Fibroblast of the conjunctiva (primary cell): Measurements from ENCODE around the gene GABRP.
"Not testable (repeated sequence)": the region's sequence is repeated elsewhere in the genome, so short reads cannot be mapped to it uniquely, and the experiment has no call there.

ENCODE experiments used
- DNase-seq: peaks from one replicate; pipeline ENCODE4 v3.0.0-alpha.2; 2010; ENCODE audit warnings: low read depth

The GABRP gene

GRCh38 chr5:170783498-170784247 is at the start of gene GABRP:
TSS of gene GABRP (plus strand) at chr5:170783725. CDS start at chr5:170788616, 4,891 bp downstream.
- DNase-seq: no peak

GRCh38 chr5:170736966-170737365 is 46.6 kb upstream of the GABRP start:
- no peak for DNase-seq

- DNase-seq: no peak
Observed at GRCh38 chr5:170737591-170737990, 45.9 kb upstream of the GABRP start.

- no peak for DNase-seq
Observed at GRCh38 chr5:170738840-170739239, 44.7 kb upstream of the GABRP start.

GRCh38 chr5:170739446-170739845 is 44.1 kb upstream of the GABRP start:
- DNase-seq: no peak

GRCh38 chr5:170740551-170741205 is 42.8 kb upstream of the GABRP start:
- no peak for DNase-seq

- no peak for DNase-seq
Observed at GRCh38 chr5:170741801-170742200, 41.7 kb upstream of the GABRP start.

GRCh38 chr5:170743876-170744212 is 39.7 kb upstream of the GABRP start:
- no peak for DNase-seq

GRCh38 chr5:170745481-170746071 is 37.9 kb upstream of the GABRP start:
- DNase-seq: no peak

GRCh38 chr5:170746075-170746960 is 37.2 kb upstream of the GABRP start:
- no peak for DNase-seq

GRCh38 chr5:170746961-170747340 is 36.6 kb upstream of the GABRP start:
- DNase-seq: no peak

GRCh38 chr5:170747357-170747756 is 36.2 kb upstream of the GABRP start:
- no peak for DNase-seq

- no peak for DNase-seq
Observed at GRCh38 chr5:170747851-170748250, 35.7 kb upstream of the GABRP start.

- DNase-seq: no peak
Observed at GRCh38 chr5:170748951-170749471, 34.5 kb upstream of the GABRP start.

- DNase-seq: no peak
Observed at GRCh38 chr5:170749911-170750431, 33.6 kb upstream of the GABRP start.

- no peak for DNase-seq
Observed at GRCh38 chr5:170750791-170751190, 32.7 kb upstream of the GABRP start.

- DNase-seq: no peak
Observed at GRCh38 chr5:170751631-170752030, 31.9 kb upstream of the GABRP start.

GRCh38 chr5:170752257-170753215 is 31.0 kb upstream of the GABRP start:
- no peak for DNase-seq

- DNase-seq: no peak
Observed at GRCh38 chr5:170753311-170753710, 30.2 kb upstream of the GABRP start.

GRCh38 chr5:170754508-170754907 is 29.0 kb upstream of the GABRP start:
- not testable (repeated sequence) for DNase-seq
